ENCODE measurements around the gene PFDN6. TPM values are rescaled to one million over a fixed set of nuclear protein-coding genes. Genes with fewer than 3 reads are reported as not detected.

The PFDN6 gene
- total RNA-seq, 1 donor from 2014 or later: 52.1 TPM

DNA sequence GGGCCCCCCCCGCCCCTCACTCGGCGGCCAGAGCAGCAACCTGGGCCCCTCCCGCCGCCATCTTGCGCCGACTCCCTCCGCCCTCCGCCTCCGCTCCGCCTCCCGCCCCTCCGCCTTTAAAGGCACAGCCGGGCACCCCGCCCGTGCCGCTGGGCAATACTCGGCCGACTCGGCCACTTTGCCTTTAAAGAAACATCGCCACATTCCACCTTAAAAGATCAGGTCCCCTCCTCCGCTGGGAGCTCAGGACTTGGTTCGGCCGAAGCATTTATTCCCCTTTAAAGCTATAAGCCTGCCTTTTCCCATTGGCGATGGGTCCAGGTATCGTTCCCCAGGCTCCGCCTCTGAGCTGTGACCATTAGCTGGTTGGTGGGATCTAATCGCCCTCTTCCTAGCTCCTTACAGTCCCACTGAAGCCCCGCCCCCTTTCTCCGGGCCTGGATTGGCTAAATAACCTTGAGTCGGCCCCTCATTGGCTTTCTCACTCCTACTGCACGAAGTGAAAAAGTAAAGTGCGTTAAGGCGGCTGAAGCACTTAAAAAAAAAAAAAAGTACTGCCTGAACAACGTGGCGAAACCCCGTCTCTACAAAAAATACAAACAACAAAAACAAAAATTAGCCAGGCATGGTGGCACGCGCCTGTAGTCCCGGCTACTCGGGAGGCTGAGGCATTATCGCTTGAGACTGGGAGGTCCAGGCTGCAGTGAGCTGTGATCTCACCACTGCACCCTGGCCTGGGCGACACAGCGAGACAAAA, 28.4 kb downstream of the PFDN6 start, which contains the start of gene ZBTB22:
TSS of gene ZBTB22 (minus strand) at position 76 of the 757 bp plus-strand sequence. CDS start 828 bp downstream, outside the sequence.
- H3K36me3 Mint-ChIP-seq (ENCODE audit: insufficient read depth): peaks cover 26% of the 10 kb centered on the region
- peak; percentile 93 for DNase-seq (ENCODE audit: low spot score, unreplicated experiment)
- H3K27ac Mint-ChIP-seq: peak within 1 kb of the TSS; percentile 98
- TF ChIP-seq, protein P1, sequence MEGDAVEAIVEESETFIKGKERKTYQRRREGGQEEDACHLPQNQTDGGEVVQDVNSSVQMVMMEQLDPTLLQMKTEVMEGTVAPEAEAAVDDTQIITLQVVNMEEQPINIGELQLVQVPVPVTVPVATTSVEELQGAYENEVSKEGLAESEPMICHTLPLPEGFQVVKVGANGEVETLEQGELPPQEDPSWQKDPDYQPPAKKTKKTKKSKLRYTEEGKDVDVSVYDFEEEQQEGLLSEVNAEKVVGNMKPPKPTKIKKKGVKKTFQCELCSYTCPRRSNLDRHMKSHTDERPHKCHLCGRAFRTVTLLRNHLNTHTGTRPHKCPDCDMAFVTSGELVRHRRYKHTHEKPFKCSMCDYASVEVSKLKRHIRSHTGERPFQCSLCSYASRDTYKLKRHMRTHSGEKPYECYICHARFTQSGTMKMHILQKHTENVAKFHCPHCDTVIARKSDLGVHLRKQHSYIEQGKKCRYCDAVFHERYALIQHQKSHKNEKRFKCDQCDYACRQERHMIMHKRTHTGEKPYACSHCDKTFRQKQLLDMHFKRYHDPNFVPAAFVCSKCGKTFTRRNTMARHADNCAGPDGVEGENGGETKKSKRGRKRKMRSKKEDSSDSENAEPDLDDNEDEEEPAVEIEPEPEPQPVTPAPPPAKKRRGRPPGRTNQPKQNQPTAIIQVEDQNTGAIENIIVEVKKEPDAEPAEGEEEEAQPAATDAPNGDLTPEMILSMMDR (IDR thresholded peaks at IDR 0.05; ENCODE audit: unreplicated experiment): no peak
- H3K9me3 Mint-ChIP-seq (ENCODE audit: low read depth): no peaks in the 10 kb centered on the region
- no peaks in the 10 kb centered on the region for H3K27me3 Mint-ChIP-seq
- H3K4me1 Mint-ChIP-seq (ENCODE audit: low read depth): peaks cover 44% of the 10 kb centered on the region
- H3K4me3 Mint-ChIP-seq (ENCODE audit: low read depth): peak within 1 kb of the TSS; percentile 97

DNA sequence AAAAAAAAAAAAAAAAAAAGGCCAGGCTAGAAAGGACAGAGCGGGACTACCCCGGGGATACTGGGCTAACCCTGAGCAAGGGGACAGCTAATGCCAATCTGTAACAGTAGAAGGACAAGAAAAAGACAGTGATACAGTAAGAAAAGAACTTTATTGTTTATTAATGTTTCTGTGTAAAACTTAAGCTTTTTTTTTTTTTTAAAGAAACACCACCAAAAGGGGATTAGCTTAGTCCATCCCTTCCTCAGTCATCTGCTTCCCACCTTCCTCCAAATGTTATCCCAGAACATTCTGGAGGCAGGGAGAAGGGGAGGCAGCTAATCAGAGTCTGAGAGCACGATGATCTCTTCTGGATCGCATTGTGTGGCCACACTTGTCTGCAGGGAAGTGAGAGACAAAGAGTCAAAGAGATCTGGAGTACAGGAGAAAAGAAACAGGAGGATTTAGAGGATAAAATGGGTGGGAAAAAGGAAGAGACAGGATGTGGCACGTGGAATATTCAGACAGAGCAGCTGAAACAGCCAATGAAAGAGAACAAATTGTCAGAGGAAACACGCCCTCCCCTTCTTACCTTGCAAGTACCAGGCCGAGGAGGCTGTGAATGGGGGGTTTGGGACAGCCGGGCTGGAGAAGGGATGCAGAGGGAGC, 29.1 kb downstream of the PFDN6 start:
- TF ChIP-seq, protein P1 (IDR thresholded peaks at IDR 0.05; ENCODE audit: unreplicated experiment): no peak
- H3K36me3 Mint-ChIP-seq (ENCODE audit: insufficient read depth): peaks cover 26% of the 10 kb centered on the region
- H3K4me3 Mint-ChIP-seq (ENCODE audit: low read depth): peak overlapping the region; percentile 97
- peaks cover 41% of the 10 kb centered on the region for H3K4me1 Mint-ChIP-seq (ENCODE audit: low read depth)
- no peaks in the 10 kb centered on the region for H3K27me3 Mint-ChIP-seq
- no peaks in the 10 kb centered on the region for H3K9me3 Mint-ChIP-seq (ENCODE audit: low read depth)
- no peak for DNase-seq (ENCODE audit: low spot score, unreplicated experiment)
- H3K27ac Mint-ChIP-seq: peak overlapping the region; percentile 98

DNA sequence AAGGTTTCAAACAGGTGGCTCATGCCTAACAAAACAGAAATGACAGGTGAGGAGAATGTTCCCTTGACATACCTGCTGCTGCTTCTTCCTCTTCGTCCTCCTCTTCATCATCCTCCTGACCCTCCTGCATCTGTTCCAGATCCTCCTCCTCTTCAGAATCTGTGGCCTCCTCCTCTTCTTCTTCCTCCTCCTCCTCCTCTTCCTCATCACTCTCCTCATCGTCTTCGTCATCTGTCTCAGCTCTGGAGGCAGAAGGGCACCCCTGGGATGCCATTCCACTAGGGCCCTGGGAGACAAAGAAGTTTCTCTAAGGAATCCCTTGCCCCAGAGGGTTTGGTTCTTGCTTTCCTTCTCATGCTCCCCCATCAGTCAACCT, 30.5 kb downstream of the PFDN6 start:
- Mint-ChIP-seq H3K27ac (peak overlapping the region; percentile 85), H3K4me3 (ENCODE audit: low read depth) (peak overlapping the region; percentile 64), H3K9me3 (ENCODE audit: low read depth) (no peaks in the 10 kb centered on the region), H3K4me1 (ENCODE audit: low read depth) (peaks cover 37% of the 10 kb centered on the region), H3K36me3 (ENCODE audit: insufficient read depth) (peaks cover 26% of the 10 kb centered on the region), H3K27me3 (no peaks in the 10 kb centered on the region)
- DNase-seq (ENCODE audit: low spot score, unreplicated experiment): no peak
- TF ChIP-seq, protein P1 (IDR thresholded peaks at IDR 0.05; ENCODE audit: unreplicated experiment): no peak

DNA sequence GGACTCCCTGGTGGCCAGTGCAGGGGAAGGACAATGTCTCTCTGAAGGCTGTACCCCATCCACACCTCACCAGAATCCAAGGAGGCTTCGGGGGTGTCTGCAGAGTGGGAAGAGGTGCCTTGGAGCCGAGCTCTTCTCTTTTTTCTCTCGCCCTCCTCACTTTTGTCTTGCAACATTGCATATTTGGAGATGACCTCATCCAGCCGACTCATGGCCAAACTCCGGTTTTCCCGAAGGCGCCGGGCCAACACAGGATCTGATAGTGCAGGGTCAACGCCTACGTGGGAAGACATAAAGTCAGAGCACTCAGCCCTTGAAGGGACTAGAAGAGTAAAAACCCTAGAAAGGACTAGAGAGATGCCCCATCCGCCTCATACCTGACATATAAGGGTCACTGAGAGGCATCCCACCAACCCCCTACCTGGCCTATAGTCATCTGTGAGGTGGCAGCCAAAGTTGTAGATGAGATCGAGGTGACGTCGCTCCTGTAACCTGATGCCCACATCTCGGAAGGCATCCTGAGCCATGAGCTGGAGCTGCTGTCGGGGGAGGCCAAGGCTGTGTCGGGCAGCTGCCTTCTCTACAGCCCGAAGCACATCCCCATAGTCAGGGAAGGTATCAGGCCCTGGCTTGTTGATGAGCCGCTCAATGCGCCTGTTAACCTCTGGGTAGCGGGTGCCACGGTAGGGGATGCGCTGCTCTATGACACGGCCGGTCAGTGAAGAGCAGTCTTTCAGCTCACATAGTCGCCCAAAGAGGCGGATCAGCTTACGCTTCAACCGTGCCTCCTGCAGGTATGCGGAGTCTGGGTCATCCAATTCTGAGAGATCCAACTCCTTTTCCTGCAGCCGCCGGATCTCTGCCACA, 31.1 kb downstream of the PFDN6 start:
- DNase-seq (ENCODE audit: low spot score, unreplicated experiment): no peak
- peak overlapping the region; percentile 64 for H3K4me3 Mint-ChIP-seq (ENCODE audit: low read depth)
- H3K4me1 Mint-ChIP-seq (ENCODE audit: low read depth): peaks cover 36% of the 10 kb centered on the region
- H3K27ac Mint-ChIP-seq: peak overlapping the region; percentile 85
- H3K9me3 Mint-ChIP-seq (ENCODE audit: low read depth): no peaks in the 10 kb centered on the region
- H3K36me3 Mint-ChIP-seq (ENCODE audit: insufficient read depth): peaks cover 26% of the 10 kb centered on the region
- no peaks in the 10 kb centered on the region for H3K27me3 Mint-ChIP-seq
- TF ChIP-seq, protein P1 (IDR thresholded peaks at IDR 0.05; ENCODE audit: unreplicated experiment): no peak

DNA sequence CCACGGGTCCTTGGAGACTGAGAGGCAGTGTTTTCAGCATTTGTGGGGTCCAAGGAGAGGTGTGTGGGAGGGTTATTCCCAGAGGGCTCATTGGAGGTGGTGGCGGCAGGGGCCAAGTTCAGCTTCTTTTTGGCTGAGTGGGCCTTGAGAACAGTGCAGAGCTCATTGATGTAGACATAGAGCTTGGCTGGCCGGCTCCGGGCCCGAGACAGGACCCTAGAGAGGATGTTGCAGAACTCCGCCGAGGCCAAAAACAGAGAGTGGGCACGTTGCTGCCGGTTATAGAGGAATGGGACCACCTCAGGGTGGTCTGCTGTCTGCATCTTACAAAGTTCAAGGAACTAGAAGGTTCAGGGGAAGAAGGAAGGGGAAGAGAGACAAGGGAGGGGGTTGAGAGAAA, 31.8 kb downstream of the PFDN6 start:
- Mint-ChIP-seq H3K36me3 (ENCODE audit: insufficient read depth) (peaks cover 24% of the 10 kb centered on the region), H3K4me3 (ENCODE audit: low read depth) (peak overlapping the region; percentile 64), H3K4me1 (ENCODE audit: low read depth) (peaks cover 36% of the 10 kb centered on the region), H3K27me3 (no peaks in the 10 kb centered on the region), H3K27ac (peak overlapping the region; percentile 87), H3K9me3 (ENCODE audit: low read depth) (no peaks in the 10 kb centered on the region)
- DNase-seq (ENCODE audit: low spot score, unreplicated experiment): no peak
- TF ChIP-seq, protein P1 (IDR thresholded peaks at IDR 0.05; ENCODE audit: unreplicated experiment): no peak

Measured in progenitor cell of endocrine pancreas (in vitro differentiated cells).